ENCODE measurements around the gene DISP3. TPM values are rescaled to one million over a fixed set of nuclear protein-coding genes. Genes with fewer than 3 reads are reported as not detected.

Gene DISP3
- total and polyA plus RNA-seq, 2 of the 13 experiments (the other 11 are each of a cell fraction or from before 2014, with no cell fraction given): 0.08 to 0.13 TPM

GRCh38 chr1:11550664-11551283, 71.8 kb downstream of the DISP3 start (continued):
- TF ChIP-seq TRIM22 (IDR thresholded peaks at IDR 0.05): no peak
- no peak for TF ChIP-seq ATRX (CRISPR knock-in tag; IDR thresholded peaks at IDR 0.05; ENCODE audit: borderline replicate concordance)
- TF ChIP-seq USF2 (IDR thresholded peaks at IDR 0.05; ENCODE audit: low read depth, low read length): no peak
- TF ChIP-seq USF2 (CRISPR knock-in tag; IDR thresholded peaks at IDR 0.05; ENCODE audit: borderline replicate concordance): no peak
- TF ChIP-seq ZNF17 (CRISPR knock-in tag; IDR thresholded peaks at IDR 0.05): 0 out of 2 replicates have a peak, but pooled peaks have one; percentile 73
- no peak for TF ChIP-seq CCAR2 (optimal IDR thresholded peaks at IDR 0.05; ENCODE audit: low read depth, low read length)
- peak; percentile 87; the same call in 1 of the 2 replicates for TF ChIP-seq NAIF1 (CRISPR knock-in tag; IDR thresholded peaks at IDR 0.05; ENCODE audit: borderline replicate concordance)
- TF ChIP-seq TEAD3 (CRISPR knock-in tag; optimal IDR thresholded peaks at IDR 0.05; ENCODE audit: borderline replicate concordance): peak; percentile 53
- peak; percentile 88; the same call in 1 of the 2 replicates for TF ChIP-seq HOXA9 (CRISPR knock-in tag; IDR thresholded peaks at IDR 0.05; ENCODE audit: borderline replicate concordance)
- peak; percentile 69; the same call in 1 of the 2 replicates for TF ChIP-seq ZNF740 (CRISPR knock-in tag; IDR thresholded peaks at IDR 0.05)
- TF ChIP-seq ZNF317 (CRISPR knock-in tag; IDR thresholded peaks at IDR 0.05): peak; percentile 90
- no peak for TF ChIP-seq POLR2AphosphoS5 (IDR thresholded peaks at IDR 0.05; ENCODE audit: low read depth, low read length)
- peak; percentile 90 for TF ChIP-seq GZF1 (CRISPR knock-in tag; IDR thresholded peaks at IDR 0.05)
- peak; percentile 73; the same call in 1 of the 2 replicates for TF ChIP-seq ZNF761 (CRISPR knock-in tag; conservative IDR thresholded peaks at IDR 0.05)
- TF ChIP-seq ZBTB44 (CRISPR knock-in tag; IDR thresholded peaks at IDR 0.05): peak; percentile 98
- TF ChIP-seq NR2F2 (IDR thresholded peaks at IDR 0.05; ENCODE audit: borderline replicate concordance, low read depth): no peak
- TF ChIP-seq ZNF18 (CRISPR knock-in tag; IDR thresholded peaks at IDR 0.05; ENCODE audit: insufficient replicate concordance): peak; percentile 94
- no peak for TF ChIP-seq SP1 (IDR thresholded peaks at IDR 0.05)
- TF ChIP-seq SP1 (CRISPR knock-in tag; IDR thresholded peaks at IDR 0.05): peak; percentile 18; the same call in 1 of the 2 replicates
- no peak for TF ChIP-seq ZNF260 (CRISPR knock-in tag; IDR thresholded peaks at IDR 0.05; ENCODE audit: borderline replicate concordance, low read depth)
- TF ChIP-seq YEATS2 (CRISPR knock-in tag; IDR thresholded peaks at IDR 0.05; ENCODE audit: borderline replicate concordance): peak; percentile 74; the same call in 1 of the 2 replicates
- TF ChIP-seq IKZF1 (IDR thresholded peaks at IDR 0.05): no peak
- TF ChIP-seq HNRNPL (IDR thresholded peaks at IDR 0.05; ENCODE audit: low read depth, low read length): no peak
- peak; percentile 88 for TF ChIP-seq ZNF883 (CRISPR knock-in tag; IDR thresholded peaks at IDR 0.05; ENCODE audit: not compliant biosample characterization)

Measured in HepG2 (cell line).